Activated gamma-delta T cell treated with Interleukin-2 at 50 U/mL for 16 hours (primary cell): ENCODE measurements around the gene MAPK14.

Experiments
- DNase-seq: peaks from one replicate; pipeline ENCODE4 v3.0.0-alpha.2; 2020

Gene MAPK14

DNA sequence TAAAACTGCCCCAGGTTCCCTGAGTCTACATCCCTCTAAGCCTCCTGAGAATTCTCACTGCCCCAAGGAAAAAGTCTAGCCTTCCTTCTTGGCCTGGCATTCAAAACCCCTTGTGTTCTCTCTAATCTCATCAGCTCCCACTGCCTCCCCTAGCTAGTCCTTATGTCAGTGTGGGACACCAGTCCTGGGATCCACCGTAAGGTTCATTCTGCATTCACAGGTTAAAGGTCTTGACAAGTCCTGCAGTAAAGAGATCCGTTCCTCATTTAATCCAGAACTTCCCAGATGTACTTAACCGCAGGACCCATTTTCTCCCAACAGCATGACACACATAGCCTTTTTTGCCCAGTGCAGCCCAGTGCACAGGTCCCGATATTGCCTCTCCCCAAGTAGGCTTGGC lies 114.4 kb downstream of the MAPK14 start:
- no peak for DNase-seq

- no peak for DNase-seq
Observed at GRCh38 chr6:36142971-36143838, 115.6 kb downstream of the MAPK14 start.

DNA sequence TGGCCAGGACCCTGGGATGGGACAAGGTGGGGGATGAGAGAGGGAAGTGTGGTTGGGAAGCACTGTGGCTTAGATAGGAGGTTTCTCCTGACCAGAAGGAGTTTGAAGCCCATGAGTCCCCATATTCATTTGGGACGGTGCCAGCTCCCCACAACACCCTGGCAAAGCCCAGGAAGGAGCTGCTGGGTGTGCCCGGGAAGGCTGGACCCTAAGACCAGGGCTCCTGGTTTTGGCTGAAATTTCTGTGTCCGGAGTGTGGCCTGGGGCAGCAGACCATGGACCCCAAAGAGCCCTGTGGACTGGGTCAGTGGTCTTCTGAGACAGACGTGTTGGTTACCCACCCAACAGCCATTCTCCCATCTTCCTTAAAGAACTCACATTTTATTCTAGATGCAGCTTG lies 117.9 kb downstream of the MAPK14 start:
- no peak for DNase-seq

GRCh38 chr6:36147294-36147693 lies 119.7 kb downstream of the MAPK14 start:
- DNase-seq = no peak

- no peak for DNase-seq
Observed at GRCh38 chr6:36149476-36149875, 121.9 kb downstream of the MAPK14 start.

GRCh38 chr6:36150283-36150682 lies 122.7 kb downstream of the MAPK14 start:
- DNase-seq = no peak

- no peak for DNase-seq
Observed at GRCh38 chr6:36154286-36154685, 126.7 kb downstream of the MAPK14 start.

GRCh38 chr6:36155662-36156061 lies 128.1 kb downstream of the MAPK14 start:
- no peak for DNase-seq

- no peak for DNase-seq
Observed at GRCh38 chr6:36160147-36160760, 132.6 kb downstream of the MAPK14 start.
